HG03196 (cell line): Measurements from ENCODE around the gene SH3RF1.

ENCODE experiments used
- ATAC-seq: cut with Tn5 transposase; IDR thresholded peaks from one replicate; pipeline ENCODE4 v1.9.1; 2021; ENCODE audit not compliant: unreplicated experiment

The SH3RF1 gene

GRCh38 chr4:169079942-169080827 lies 190.6 kb downstream of the SH3RF1 start:
- ATAC-seq = peak; percentile 90

- ATAC-seq = no peak
Observed at GRCh38 chr4:169074117-169074516, 196.6 kb downstream of the SH3RF1 start.

GRCh38 chr4:169071747-169072146 lies 199.0 kb downstream of the SH3RF1 start:
- ATAC-seq = no peak

DNA sequence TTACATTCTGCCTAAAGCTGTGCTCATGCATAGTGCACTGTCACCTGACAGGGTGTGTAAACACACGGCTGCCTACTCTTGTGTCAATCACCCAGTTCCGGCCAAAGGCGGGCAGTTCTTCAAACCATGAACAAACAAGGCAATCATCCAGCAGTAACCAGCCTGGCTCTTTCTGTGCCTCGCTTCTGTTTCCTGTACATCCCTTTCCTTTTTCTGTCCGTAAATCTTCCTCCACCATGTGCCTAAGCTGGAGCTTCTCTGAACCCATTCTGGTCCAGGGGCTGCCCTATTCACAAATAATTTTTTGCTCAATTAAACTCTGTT lies 199.9 kb downstream of the SH3RF1 start:
- no peak for ATAC-seq

GRCh38 chr4:169070071-169070894 lies 200.5 kb downstream of the SH3RF1 start:
- no peak for ATAC-seq

DNA sequence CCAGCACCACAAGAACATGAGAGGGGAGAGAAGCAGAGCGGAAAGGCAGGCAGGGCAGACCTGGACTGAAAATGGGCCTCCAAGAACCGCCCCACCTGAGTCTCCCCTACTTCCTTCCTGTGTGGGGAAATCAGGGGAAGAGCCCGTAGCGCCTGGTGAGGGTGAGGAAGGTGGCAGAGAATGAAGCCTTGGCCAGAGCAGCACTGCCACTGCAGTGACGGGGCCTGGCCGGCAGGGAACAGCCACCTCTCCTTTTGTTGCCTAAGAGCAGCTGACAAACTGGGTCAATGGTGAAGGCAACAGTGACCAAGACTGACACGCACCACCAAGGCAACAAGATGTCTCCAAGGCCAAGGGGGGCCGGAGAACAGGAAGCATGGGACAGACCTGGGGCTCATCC lies 202.3 kb downstream of the SH3RF1 start:
- ATAC-seq = no peak

GRCh38 chr4:169066934-169067333 lies 203.8 kb downstream of the SH3RF1 start:
- no peak for ATAC-seq

DNA sequence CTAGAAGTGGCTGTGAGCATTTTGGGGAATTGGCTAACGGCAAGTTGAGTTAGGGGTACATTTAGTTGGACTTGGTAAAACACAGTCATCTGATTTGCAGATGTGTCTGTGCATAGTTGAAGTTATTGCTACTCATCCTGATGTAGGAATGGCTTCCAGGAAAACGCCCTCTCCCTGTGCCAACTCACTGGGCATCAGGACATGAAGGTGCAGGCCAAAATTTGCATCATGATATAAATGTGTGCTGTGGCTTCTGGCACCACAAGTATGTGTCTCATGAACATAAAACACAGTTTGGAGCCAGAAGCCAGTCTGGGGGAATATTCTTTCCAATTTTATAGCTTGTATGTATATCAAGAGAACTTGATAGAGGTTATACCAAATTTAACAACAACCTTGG lies 206.5 kb downstream of the SH3RF1 start:
- no peak for ATAC-seq

GRCh38 chr4:169063441-169063840 lies 207.3 kb downstream of the SH3RF1 start:
- no peak for ATAC-seq

- no peak for ATAC-seq
Observed at GRCh38 chr4:169062897-169063244, 207.9 kb downstream of the SH3RF1 start.

DNA sequence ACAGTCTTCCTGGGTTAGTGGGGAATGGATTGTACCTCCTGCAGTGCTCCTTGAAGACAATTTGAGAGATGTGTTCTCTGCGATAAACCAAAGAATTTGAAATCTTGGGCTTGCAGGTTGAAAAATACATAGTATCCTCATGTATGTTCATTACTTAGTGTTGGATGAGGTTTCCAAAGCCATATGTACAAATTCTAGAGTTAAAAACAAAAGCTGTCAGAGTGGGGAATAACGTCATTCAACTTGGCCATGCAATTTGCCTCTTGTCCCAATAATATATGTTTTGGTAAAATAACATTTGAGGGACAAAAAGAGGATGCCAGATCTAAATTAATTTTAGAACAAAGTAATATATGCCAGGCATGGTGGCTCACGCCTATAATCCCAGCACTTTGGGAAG lies 209.4 kb downstream of the SH3RF1 start:
- no peak for ATAC-seq

- no peak for ATAC-seq
Observed at GRCh38 chr4:169060391-169061091, 210.2 kb downstream of the SH3RF1 start.

GRCh38 chr4:169059306-169060211 lies 211.2 kb downstream of the SH3RF1 start:
- no peak for ATAC-seq

DNA sequence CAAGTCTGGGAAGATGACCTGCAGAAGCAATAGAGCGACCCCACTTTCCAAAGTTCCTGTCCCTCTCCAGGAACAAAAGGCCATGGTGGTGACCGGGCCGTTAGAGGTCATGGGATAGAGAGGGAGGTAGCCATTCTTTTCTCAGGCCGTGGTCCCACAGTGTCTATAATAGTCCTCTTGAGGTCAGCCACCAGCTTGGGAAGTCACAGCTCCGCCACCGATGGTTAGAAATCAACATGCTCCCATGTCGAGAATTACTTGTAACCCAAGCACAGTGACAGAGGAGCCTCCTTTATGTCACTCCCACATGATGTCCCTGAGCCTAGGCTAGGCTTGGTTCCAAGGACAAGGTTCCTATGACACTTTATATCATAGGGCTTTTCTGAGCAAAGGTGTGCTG lies 212.4 kb downstream of the SH3RF1 start:
- no peak for ATAC-seq

DNA sequence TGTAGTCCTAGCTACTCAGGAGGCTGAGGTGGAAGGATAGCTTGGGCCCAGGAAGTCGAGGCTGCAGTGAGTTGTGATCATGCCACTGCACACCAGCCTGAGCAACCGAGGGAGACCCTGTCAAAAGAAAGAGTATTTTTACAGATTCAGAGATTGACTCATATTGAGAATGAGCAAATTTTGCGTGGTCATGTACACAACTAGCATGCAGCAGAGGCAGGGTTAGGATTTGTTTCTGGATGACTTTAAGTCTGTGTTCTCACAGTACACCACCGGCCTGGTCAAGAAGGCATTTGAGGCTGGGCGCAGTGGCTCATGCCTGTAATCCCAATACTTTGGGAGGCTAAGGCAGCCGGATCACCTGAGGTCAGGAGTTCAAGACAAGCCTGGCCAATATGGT lies 215.9 kb downstream of the SH3RF1 start:
- ATAC-seq = no peak

DNA sequence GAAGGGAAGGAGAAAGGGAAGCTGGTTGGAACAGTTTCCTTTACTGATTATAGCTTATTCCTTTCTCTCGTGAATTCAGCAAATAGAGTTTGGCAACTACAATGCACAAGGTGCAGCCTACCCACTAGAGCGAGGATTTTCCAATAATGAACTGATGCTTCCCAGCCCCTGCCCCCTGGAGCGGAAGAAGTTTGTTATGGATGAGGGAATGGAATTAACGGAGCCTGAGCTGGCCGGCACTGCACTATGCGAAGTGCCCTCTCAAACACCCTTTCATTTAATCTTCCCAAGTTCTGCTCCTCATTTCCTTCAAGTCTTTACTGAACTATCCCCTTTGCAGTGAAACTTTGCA lies 218.2 kb downstream of the SH3RF1 start:
- ATAC-seq = no peak

DNA sequence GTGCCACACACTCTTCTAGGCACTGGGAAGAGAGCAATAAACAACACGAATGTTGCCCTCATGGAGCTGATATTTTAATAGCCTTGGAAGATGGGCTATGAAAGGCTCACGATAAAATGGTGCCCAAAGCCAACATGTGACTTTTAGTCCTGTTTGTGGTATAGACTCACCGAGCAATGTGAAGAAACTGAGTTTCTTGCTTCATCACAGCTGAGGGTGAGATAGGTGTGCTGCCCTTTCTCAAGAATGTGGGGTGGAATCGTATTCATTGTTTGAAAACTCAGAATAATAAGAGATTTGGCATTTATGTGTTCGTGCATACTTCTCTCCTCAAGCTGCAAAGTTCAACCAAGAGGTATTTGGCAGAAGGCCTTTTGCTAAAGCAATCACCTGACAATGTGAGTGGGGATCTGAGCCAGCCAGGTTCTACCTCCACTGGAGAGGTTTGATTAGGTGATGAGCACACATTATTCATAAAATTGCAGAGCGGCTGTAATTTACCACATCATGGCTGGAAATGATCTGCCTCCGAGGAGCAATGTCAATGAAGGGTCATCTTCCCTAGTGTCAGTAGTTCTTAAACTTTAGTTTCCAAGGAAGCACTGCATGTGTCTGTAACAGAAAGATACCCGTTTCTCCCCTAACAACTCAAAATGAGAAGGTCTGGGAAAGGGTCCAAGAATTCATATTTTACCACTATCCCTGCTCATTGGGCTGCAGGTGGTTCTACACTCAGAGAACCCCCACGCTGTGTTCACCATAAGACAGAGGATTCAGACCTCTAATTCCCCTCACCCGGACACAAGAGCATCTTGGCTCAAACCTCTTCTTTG lies 218.8 kb downstream of the SH3RF1 start:
- ATAC-seq = no peak

DNA sequence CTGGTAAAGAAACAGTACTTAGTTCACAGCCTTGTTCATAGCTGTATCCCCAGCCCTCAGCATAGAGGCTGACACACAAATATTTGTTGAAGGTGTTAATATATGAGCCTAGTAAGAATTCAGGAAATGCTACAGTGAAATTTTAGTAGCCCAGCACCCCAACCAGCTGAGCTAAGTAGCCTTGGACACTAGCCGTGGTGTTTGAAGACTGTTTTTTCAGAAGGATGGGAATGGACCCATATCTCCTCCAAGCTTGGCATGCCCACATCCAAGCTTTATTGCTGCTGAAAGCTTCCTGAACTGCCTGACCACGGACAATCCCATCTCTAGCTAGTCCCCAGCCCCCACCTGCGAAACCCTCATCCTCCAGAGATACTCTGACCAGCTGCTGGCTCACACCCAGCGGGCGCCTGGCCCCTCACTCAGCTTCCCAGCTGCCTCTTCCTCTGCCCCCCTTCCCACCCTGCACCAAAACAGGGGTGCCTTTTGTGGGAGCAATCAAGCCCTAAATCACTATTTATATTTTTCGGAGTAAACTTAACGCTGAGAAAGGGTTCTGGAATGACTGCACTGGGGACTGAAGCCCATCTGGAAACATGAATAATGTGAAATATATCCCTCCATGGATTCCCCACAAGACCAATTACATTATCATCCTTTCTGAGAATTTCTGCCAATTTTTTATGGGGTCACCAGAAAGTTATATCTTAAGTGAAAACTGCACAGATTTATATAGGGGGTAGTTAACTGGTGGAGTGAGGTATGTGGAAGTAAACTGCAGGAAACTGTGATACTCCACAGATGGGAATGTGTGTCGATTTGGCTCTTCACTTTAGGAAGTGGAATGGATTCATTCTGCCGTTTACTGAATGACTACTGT lies 219.6 kb downstream of the SH3RF1 start:
- ATAC-seq = no peak

DNA sequence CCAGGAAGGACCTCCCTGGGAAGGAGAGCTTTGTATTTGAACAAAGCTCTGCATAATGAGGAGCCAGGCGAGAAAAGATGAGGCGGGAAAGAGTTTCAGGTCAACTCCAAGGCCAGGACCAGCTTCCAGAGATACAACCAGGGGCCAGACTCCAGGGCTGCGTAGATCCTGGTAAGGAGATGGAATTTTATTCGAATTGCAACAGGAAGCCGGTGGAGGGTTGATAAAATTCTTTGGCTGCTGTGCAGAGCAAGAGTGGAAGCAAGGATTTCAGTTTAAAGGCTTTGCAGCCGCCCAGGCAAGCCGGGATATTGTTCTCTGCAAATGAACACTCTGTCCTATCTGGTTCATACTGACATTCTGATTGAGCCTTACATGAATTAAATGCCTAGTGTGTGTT lies 220.5 kb downstream of the SH3RF1 start:
- ATAC-seq = no peak
